Caco-2 (cell line): ENCODE data around the gene PPM1H. TPM values are rescaled to one million over a fixed set of nuclear protein-coding genes. Genes with fewer than 3 reads are reported as not detected.
A peak's percentile ranks its signal among the peaks of the same experiment; 100 is the strongest.
"Not testable (repeated sequence)": the region's sequence is repeated elsewhere in the genome, so short reads cannot be mapped to it uniquely, and the experiment has no call there.

ENCODE experiments used
- BruUV-seq: library from RNA; stranded (reverse); fragments of 400-500 nt; replicated peaks from 2 replicates; lab custom pipeline; 2021; lab: Mats Ljungman, UMichigan
- CTCF ChIA-PET: fragments of 300-600 bp; sonication (Branson Sonifier 250); formaldehyde crosslinking; loops from one replicate; lab custom pipeline; 2022; ENCODE audit warnings: antibody characterized with exemption; lab: Charles Lee
- POLR2A ChIA-PET: fragments of 300-600 bp; sonication (Branson Sonifier 250); formaldehyde crosslinking; loops from one replicate; lab custom pipeline; 2022; ENCODE audit warnings: antibody characterized with exemption; lab: Charles Lee
- DNase-seq, 2 experiments: peaks; one replicate each; pipeline versions ENCODE4 v3.0.0 to v3.0.0-alpha.2; 2020 to 2022
- H3K27me3 ChIP-seq: replicated peaks from 2 replicates; pipeline ENCODE4 v1.6.0; 2011; ENCODE audit warnings: low read length; ENCODE audit not compliant: control insufficient read depth, insufficient read depth
- H3K36me3 ChIP-seq: 2 replicates; pipeline ENCODE4 v1.5.1; 2011; ENCODE audit warnings: low read length; ENCODE audit not compliant: control insufficient read depth, insufficient read depth
- H3K4me1 ChIP-seq: fragments of 250-450 bp; sonication (Bioruptor Pico); 2 replicates; pipeline ENCODE4 v1.5.1; 2020; ENCODE audit warnings: mild to moderate bottlenecking
- H3K4me3 ChIP-seq: 2 replicates; pipeline ENCODE4 v1.5.1; 2011; ENCODE audit warnings: low read depth, mild to moderate bottlenecking, control low read depth, low read length
- H3K9me3 ChIP-seq: fragments of 250-450 bp; sonication (Bioruptor Pico); 2 replicates; pipeline ENCODE4 v1.5.1; 2020; ENCODE audit warnings: mild to moderate bottlenecking, moderate library complexity
- H3K27ac Mint-ChIP-seq: one replicate; pipeline ENCODE4 v1.8.0; 2022; ENCODE audit warnings: mixed read lengths; ENCODE audit not compliant: unreplicated experiment
- H3K27me3 Mint-ChIP-seq: one replicate; pipeline ENCODE4 v1.8.0; 2022; ENCODE audit warnings: mixed read lengths; ENCODE audit not compliant: insufficient read depth, unreplicated experiment
- H3K36me3 Mint-ChIP-seq: one replicate; pipeline ENCODE4 v1.8.0; 2022; ENCODE audit warnings: mild to moderate bottlenecking, mixed read lengths; ENCODE audit not compliant: insufficient read depth, unreplicated experiment
- H3K4me1 Mint-ChIP-seq: one replicate; pipeline ENCODE4 v1.8.0; 2022; ENCODE audit warnings: low read depth, mixed read lengths; ENCODE audit not compliant: unreplicated experiment
- H3K4me3 Mint-ChIP-seq: one replicate; pipeline ENCODE4 v1.8.0; 2022; ENCODE audit warnings: mild to moderate bottlenecking, moderate library complexity, mixed read lengths; ENCODE audit not compliant: unreplicated experiment
- H3K9me3 Mint-ChIP-seq: one replicate; pipeline ENCODE4 v1.8.0; 2022; ENCODE audit warnings: mixed read lengths; ENCODE audit not compliant: unreplicated experiment
- CTCF ChIP-seq, 2 experiments: fragments of 200-600 bp in 1 of 2; IDR thresholded peaks; 1 replicate in 1 of 2; 2 replicates in 1 of 2; pipeline versions ENCODE4 v1.5.1 to v1.8.0; 2011 to 2022; ENCODE audit warnings: antibody characterized with exemption in 1 of 2, control low read depth in 1 of 2, inconsistent platforms in 1 of 2, low read depth in 1 of 2, low read length in 1 of 2, mild to moderate bottlenecking in 1 of 2, moderate library complexity in 1 of 2; ENCODE audit not compliant: insufficient read depth in 1 of 2, severe bottlenecking in 1 of 2, unreplicated experiment in 1 of 2
- intact Hi-C: fragments of 100-400 bp; cut with micrococcal nuclease; formaldehyde crosslinking; loops from one replicate; pipeline ENCODE4 v1.10.0; 2022; ENCODE audit not compliant: unreplicated experiment
- total RNA-seq: library from RNA; stranded (reverse); gene quantifications from 2 replicates; pipeline ENCODE4 v1.2.3, GENCODE V29; 2022

PPM1H gene
- total RNA-seq, 1 experiment from 2014 or later: 151 TPM

GRCh38 chr12:62760779-62761178 is 174.2 kb downstream of the PPM1H start:
- intact Hi-C loops: loop anchor here (1.0 to 10.0 kb wide), 5 partner anchors 9 to 156 kb away; no protein-coding TSS in a partner anchor
- no peak overlapping the region for H3K4me3 ChIP-seq
- no peaks in the 10 kb centered on the region for H3K27me3 ChIP-seq
- H3K9me3 Mint-ChIP-seq: peaks cover 12% of the 10 kb centered on the region
- H3K36me3 Mint-ChIP-seq: peaks cover 89% of the 10 kb centered on the region
- DNase-seq: peak in 1 of 2 experiments; percentile 72
- H3K27ac Mint-ChIP-seq: peak overlapping the region; percentile 73
- TF ChIP-seq CTCF (IDR thresholded peaks at IDR 0.05; ENCODE audit: insufficient read depth in 1 of 2, low read depth in 1 of 2, low read length in 1 of 2, severe bottlenecking in 1 of 2, unreplicated experiment in 1 of 2): no peak
- no peaks in the 10 kb centered on the region; the same call in none of the 2 replicates for H3K36me3 ChIP-seq
- peak overlapping the region; percentile 42 for H3K4me3 Mint-ChIP-seq
- no peaks in the 10 kb centered on the region for H3K27me3 Mint-ChIP-seq
- BruUV-seq: no TSS peak
- peaks cover 64% of the 10 kb centered on the region for H3K4me1 Mint-ChIP-seq
- POLR2A ChIA-PET: no interaction called here
- CTCF ChIA-PET: interaction anchor here (1.0 kb wide), 1 partner anchor 308 kb away, joined by 4 read pairs; no protein-coding TSS in a partner anchor
- no peaks in the 10 kb centered on the region for H3K9me3 ChIP-seq
- H3K4me1 ChIP-seq: peaks cover 57% of the 10 kb centered on the region

GRCh38 chr12:62760341-62760740 is 174.6 kb downstream of the PPM1H start:
- Mint-ChIP-seq H3K4me3 (peak overlapping the region; percentile 42), H3K4me1 (peaks cover 60% of the 10 kb centered on the region), H3K36me3 (peaks cover 89% of the 10 kb centered on the region), H3K9me3 (peaks cover 12% of the 10 kb centered on the region), H3K27ac (peak overlapping the region; percentile 73)
- H3K36me3 ChIP-seq, H3K9me3 ChIP-seq, H3K27me3 Mint-ChIP-seq, POLR2A ChIA-PET, H3K4me3 ChIP-seq, H3K27me3 ChIP-seq, DNase-seq, BruUV-seq: not testable (repeated sequence)
- intact Hi-C loops: loop anchor here (2.0 to 10.0 kb wide), 2 partner anchors 34 to 156 kb away; no protein-coding TSS in a partner anchor
- peaks cover 57% of the 10 kb centered on the region for H3K4me1 ChIP-seq
- CTCF ChIA-PET: interaction anchor here (1.0 kb wide), 1 partner anchor 309 kb away, joined by 4 read pairs; no protein-coding TSS in a partner anchor

- POLR2A ChIA-PET: no interaction called here
- Mint-ChIP-seq H3K36me3 (peaks cover 88% of the 10 kb centered on the region), H3K27ac (no peak overlapping the region)
Observed at GRCh38 chr12:62758216-62758615, 176.7 kb downstream of the PPM1H start.

More at GRCh38 chr12:62758216-62758615, 176.7 kb downstream of the PPM1H start:
- Histone ChIP-seq H3K4me3 (no peak overlapping the region), H3K27me3 (no peaks in the 10 kb centered on the region), H3K9me3 (no peaks in the 10 kb centered on the region), H3K4me1 (peaks cover 39% of the 10 kb centered on the region), H3K36me3 (no peaks in the 10 kb centered on the region; the same call in 1 of the 2 replicates)
- Mint-ChIP-seq H3K9me3 (peaks cover 12% of the 10 kb centered on the region), H3K4me1 (peaks cover 51% of the 10 kb centered on the region), H3K27me3 (no peaks in the 10 kb centered on the region), H3K4me3 (no peak overlapping the region)
- no TSS peak for BruUV-seq
- CTCF ChIA-PET: no interaction called here
- TF ChIP-seq CTCF (IDR thresholded peaks at IDR 0.05; ENCODE audit: insufficient read depth in 1 of 2, low read depth in 1 of 2, low read length in 1 of 2, severe bottlenecking in 1 of 2, unreplicated experiment in 1 of 2): no peak
- no peak for DNase-seq
- intact Hi-C loops: no loop called here
